ENCODE results near the gene TMEM11.

Gene TMEM11

GRCh38 chr17:21177854-21178600, 35.9 kb downstream of the TMEM11 start:
- no peak for DNase-seq

DNA sequence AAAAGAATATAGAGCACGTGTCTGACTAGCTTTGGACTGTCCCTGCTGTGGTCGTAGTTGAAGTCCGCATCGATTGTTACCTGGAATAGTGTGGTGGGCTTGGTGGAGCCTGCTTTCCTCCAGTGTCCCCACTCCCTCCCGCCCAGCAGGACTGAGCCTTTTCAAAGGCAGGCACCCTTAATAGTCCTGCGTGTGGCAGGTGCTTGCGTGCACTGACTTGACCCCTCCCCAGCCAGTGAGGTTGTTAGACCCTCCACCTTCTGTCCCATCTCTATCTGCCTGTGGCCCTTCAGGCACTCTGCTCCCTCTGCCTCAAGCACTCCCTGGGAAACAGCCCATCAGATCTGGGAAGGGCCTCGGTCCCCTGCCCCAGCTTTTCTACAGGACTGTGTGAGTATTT, 36.6 kb downstream of the TMEM11 start:
- no peak for DNase-seq

GRCh38 chr17:21176773-21177395, 37.1 kb downstream of the TMEM11 start:
- DNase-seq = no peak

DNA sequence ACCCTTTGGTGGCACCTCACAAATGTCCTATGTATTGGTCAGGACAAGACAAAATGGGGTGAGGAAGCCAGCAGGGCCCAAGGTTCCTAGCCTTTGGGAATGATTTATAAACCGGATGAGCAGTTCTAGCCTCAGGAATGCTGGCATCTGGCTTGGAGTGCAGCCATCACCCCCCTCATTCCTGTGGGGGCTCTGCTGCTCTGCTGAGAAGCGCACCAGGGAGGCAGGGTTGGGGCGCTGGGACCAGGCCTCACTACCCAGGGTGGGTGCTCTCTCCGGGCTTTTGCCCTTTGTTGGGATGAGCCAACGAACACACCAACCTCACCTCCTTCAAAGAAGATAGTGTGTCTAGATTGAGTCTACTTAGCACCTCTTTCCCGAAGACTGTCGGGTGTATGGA, 39.2 kb downstream of the TMEM11 start:
- DNase-seq = no peak

DNA sequence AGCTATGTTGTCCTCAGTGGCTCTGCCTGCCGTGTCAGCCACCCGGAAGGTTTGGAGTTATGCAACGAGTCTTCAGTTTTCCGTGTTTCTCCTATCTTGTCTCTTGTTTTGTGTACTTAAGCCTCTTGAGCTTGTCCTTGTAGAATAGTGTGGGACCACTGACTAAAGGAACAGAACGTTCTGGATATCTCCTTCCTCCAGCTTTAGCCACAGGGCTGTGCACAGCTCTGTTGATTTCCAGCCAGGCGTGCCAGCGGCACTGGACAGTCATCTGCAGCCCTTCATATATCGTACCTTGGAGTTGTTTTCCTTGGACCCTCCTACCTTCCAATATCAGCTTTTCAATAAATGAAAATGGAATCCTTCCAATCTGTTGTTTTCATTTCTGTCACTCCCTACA, 39.8 kb downstream of the TMEM11 start:
- DNase-seq = no peak

GRCh38 chr17:21173543-21173942, 40.4 kb downstream of the TMEM11 start:
- DNase-seq = no peak

- DNase-seq = no peak
Observed at GRCh38 chr17:21172846-21173245, 41.1 kb downstream of the TMEM11 start.

GRCh38 chr17:21171970-21172510, 41.9 kb downstream of the TMEM11 start:
- no peak for DNase-seq

GRCh38 chr17:21171309-21171922, 42.5 kb downstream of the TMEM11 start:
- no peak for DNase-seq

DNA sequence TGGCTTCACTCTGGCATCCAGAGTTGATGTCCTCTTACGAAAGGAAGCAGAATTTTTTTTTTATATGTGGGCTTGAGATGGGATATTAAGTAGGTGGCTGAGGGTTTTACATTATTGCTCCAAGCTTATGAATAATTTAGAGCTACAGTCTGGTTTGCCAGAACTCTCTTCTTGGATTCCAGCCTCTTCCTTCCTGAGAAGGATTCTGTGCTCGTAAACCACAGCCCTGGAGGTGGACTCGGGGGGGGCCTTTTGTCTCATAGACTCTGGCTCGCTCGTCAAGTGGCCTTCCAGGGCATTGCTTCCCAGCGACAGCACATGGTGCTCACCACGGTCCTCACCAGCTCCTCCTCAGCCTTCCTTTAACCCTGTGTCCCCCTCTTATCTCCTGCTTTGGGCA, 43.2 kb downstream of the TMEM11 start:
- DNase-seq = no peak

DNA sequence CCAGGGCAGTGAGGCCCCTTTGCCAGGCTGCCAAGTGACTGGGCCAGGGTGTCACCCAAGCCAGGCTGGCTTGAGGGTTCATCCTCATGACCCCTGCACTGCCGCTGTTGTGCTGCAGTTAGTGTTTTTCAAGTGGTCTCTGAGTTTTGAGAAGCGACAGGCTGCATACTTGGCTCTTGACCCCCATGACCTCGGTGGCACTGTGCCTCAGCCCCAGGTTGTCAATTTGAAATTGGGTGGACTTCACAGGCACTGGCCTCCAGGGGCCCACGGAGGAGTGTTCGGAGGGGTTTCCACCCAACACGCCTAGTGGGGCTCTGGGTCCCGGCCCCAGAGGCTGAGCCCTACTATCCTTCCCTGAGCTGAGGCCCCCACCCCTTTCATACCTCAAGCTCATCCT, 44.5 kb downstream of the TMEM11 start:
- DNase-seq = no peak

DNA sequence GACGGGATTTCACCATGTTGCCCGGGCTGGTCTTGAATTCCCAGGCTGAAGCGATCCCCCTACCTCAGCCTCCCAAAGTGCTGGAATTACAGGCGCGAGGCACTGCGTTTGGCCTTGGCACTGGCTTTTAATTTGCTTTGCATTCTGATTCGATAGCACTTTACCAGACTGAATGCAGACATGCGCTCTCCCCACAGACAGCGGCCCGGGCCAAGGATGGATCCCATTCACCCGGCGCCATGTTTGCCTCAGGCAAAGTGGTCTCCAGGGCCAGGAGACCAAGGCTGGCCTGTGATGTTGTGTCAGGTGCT, 45.5 kb downstream of the TMEM11 start:
- no peak for DNase-seq

DNA sequence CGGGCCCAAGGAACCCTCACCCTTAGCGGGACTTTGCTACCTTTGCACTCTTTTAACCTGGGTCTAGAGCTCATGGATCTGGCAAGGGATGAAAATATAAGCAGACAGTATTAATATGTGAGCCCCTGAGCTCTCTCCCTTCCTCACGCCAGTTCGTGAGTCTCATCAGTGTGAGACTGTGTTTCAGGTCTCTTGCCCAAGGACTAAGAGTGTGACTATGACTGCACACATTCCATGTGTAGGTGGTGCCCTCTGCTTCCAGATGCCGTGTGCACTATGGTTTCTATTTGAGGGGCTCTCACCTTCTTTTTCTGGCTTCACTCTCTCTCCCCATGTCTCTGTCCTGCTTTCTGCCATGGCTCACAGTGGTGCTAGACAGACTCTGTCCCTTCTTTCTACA, 46.7 kb downstream of the TMEM11 start:
- DNase-seq = no peak

- no peak for DNase-seq
Observed at GRCh38 chr17:21166595-21167210, 47.3 kb downstream of the TMEM11 start.

DNA sequence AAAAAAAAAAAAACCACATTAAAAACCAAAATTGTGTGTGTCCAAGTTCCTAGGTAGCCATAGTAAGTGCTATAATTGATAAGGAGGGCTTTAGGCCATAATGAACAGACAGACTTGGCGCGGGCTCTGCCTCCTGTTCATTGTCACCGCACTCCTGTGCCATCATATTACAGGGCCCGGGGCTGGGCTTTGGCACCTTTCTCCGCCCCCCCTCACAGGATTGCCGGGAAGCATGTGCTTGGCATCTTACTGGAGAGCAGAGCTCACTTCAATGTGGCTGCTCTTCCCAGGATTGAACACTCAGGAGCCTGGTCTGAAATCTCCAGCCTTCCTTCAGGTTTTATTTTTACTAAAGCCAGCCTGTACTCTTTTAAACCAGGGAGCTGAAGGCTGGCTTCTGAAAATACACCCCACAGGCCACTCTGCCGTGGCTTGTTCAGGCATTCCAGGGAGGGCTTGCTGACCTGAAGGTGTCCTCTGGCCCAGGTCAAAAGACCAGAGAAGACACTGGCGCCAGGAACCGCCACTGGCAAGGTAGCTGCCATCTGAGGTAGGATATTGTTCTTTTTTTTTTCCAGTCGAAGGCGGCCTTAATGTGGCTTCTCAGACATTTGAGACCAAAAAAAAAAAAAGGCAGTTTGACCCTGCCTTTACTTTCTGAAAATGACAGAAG, 47.9 kb downstream of the TMEM11 start:
- DNase-seq = no peak

DNA sequence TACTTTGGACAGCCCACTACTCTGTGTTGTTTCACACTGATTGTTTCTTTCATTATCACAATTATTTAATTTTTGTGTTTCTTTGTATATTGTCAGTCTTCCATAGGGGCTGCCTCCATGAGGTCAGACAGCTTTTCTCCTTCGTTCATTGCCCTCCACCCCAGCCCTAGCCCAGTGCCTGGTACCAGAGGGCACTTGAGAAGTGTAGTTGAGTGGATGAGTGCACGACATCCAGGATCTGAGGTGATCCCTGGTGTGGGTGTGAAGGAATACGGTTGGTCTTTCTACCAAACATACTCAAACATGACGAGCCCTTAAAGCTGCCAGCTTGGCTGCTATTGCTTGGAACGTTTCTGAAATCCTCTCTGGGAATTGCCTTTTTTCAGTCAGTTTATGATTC, 49.3 kb downstream of the TMEM11 start:
- no peak for DNase-seq

DNA sequence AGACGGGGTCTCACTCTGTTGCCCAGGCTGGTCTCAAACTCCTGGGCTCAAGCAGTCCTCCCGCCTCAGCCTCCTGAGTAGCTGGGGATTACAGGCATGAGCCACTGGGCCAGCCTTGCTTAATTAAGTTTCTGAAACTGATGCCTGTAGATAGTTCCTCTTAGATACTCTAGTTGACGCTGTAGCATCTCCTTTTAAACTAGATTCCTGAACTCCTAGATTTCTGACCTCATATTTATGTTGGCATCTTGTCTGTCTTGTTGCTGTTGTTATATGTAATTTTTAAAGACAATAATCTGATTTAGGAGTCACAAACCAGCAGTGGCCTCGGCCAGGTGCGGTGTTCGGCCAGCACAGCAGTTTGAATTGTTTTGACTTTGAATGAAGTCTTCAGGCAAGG, 49.7 kb downstream of the TMEM11 start:
- no peak for DNase-seq

DNA sequence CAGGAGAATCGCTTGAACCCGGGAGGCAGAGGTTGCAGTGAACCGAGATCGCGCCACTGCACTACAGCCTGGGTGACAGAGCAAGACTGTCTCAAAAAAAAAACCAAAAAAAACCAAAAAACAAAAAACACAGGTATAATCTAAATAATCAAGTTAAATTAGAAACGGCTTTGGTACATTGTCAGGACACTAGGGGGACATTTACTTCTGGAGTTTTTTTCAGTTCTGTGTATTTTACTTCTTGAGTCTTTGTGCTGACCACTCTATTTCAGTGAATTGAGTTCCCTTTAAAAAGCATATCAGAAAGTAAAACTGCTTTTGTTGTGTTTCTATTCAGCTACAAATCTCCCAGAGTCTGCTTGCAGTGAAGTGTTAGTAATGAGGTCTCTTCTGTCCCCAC, 50.9 kb downstream of the TMEM11 start:
- DNase-seq = no peak

DNA sequence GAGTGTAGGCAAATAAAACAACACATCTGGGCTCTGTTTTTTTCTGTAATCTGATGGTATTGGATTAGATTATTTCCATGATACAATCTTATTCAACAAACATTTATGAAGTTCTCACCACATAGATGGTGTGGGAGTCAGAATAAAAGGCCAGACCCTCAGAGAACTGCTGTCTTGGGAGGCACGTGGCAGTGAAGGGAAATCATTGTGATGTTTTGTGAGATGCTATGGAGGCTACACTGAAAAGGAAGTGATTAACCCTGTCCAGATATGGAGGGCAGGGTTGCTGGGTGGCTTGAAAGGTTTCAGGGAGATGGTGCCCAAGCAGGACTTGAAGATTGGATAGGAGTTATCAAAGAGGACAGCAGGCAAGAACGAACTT, 51.6 kb downstream of the TMEM11 start:
- no peak for DNase-seq

- DNase-seq = no peak
Observed at GRCh38 chr17:21161498-21162393, 52.2 kb downstream of the TMEM11 start.

- DNase-seq = no peak
Observed at GRCh38 chr17:21160401-21160800, 53.6 kb downstream of the TMEM11 start.

Measured in NCI-H1092 treated with DMSO at 0.1 percent for 48 hours (cell line).